Measurements from ENCODE around the gene LRP5. TPM values are rescaled to one million over a fixed set of nuclear protein-coding genes. Genes with fewer than 3 reads are reported as not detected.

Gene LRP5
- polyA plus RNA-seq, 3 donors = 0.23 to 0.29 TPM; not detected in 1

DNA sequence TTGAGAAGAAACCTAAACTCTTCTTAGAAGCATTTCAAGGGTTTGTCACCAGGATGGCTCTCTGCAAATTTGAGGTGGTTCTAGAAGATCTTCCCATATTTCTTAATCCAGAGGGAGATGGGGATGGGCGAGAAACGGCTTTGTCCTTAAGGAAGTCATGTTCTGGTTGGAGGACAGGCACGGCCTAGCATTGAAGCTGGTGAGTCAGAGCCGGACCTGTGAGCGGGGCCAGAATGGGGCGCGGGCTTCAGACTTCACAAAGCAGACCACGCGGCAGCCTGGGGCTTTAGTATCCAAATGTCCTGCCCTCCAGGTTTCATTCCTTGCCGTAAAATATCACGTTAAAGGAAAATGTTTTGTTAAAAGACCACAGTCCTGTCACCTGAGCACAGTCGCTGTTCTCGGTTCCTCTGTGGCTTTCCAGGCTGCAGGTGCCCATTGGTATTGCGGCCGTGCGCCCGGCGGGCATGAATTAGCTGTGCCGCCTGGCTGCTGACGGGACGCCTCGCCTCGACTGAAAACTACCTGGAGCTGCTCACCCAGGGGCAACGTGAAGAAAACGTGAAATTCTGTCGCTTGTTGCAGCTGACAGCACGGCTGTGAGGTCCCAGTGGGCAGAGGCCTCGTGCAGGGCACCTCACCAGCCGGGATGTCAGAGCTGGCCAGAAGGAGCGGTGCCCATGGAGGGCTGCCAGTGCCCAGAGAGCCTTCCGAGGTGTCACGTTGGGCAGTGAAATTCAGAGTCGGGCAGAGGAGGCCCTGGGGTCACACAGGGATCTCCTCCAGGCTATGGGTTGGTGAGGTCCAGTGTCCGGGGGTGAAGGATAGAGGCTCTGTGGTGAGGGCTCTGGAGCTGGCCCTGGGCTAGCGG is 59.0 kb downstream of the LRP5 start:
- 93% methylated on average over 33 of the region's 35 CpGs for WGBS (ENCODE audit: insufficient coverage)
- peaks cover 24 to 37% (median 28%) of the 10 kb centered on the region in 3 donors for H3K27me3 Mint-ChIP-seq (ENCODE audit: low read depth in 3 of 3)
- Histone ChIP-seq H3K27me3 (ENCODE audit: control insufficient read depth in 2 of 2, insufficient read depth in 2 of 2, low read length in 2 of 2) (peaks cover 0 to 20% of the 10 kb centered on the region in 2 donors), H3K4me1 (ENCODE audit: control insufficient read depth in 1 of 2, insufficient read depth in 2 of 2, low read length in 2 of 2) (peaks cover 36 to 40% of the 10 kb centered on the region in 2 donors), H3K9ac (ENCODE audit: insufficient read depth, low read length, poor library complexity, severe bottlenecking) (no peak overlapping the region), H2AFZ (ENCODE audit: insufficient read depth, low read depth, low read length, poor library complexity, severe bottlenecking) (no peak overlapping the region), H3K9me3 (replicated peaks in 1 of 2; ENCODE audit: control insufficient read depth in 1 of 2, insufficient read depth in 1 of 2, low read length in 2 of 2) (no peaks in the 10 kb centered on the region), H3K4me3 (replicated peaks in 1 of 3; ENCODE audit: low read depth in 2 of 3, low read length in 3 of 3) (peak overlapping the region in 1 of 3 experiments; percentile 32), H3K36me3 (replicated peaks in 1 of 2; ENCODE audit: control insufficient read depth in 1 of 2, insufficient read depth in 2 of 2, low read length in 2 of 2) (no peaks in the 10 kb centered on the region), H3K79me2 (ENCODE audit: insufficient read depth, low read length) (no peaks in the 10 kb centered on the region), H3K4me2 (replicated peaks; ENCODE audit: extremely low read depth, low read length, poor library complexity, severe bottlenecking) (no peak overlapping the region), H4K20me1 (ENCODE audit: insufficient read depth, low read length) (no peaks in the 10 kb centered on the region), H3K27ac (ENCODE audit: low read depth in 1 of 2, low read length in 2 of 2) (peak overlapping the region; percentile 4 to 71)
- no peak for DNase-seq
- H3K4me1 Mint-ChIP-seq = peaks cover 40% of the 10 kb centered on the region
- TF ChIP-seq CTCF (IDR thresholded peaks at IDR 0.05) = no peak
- H3K36me3 Mint-ChIP-seq = peaks cover 5 to 7% of the 10 kb centered on the region in 2 donors
- H3K4me3 Mint-ChIP-seq = peak overlapping the region; percentile 17 to 71
- peaks cover 0 to 6% (median 4%) of the 10 kb centered on the region in 7 donors for H3K9me3 Mint-ChIP-seq
- peak overlapping the region in 3 of 7 donors; percentile 37 to 68 (median 56) for H3K27ac Mint-ChIP-seq
- intact Hi-C loops (cut with micrococcal nuclease) = no loop called here

GRCh38 chr11:68372114-68372513 is 59.7 kb downstream of the LRP5 start:
- Histone ChIP-seq H4K20me1 (ENCODE audit: insufficient read depth, low read length) (no peaks in the 10 kb centered on the region), H3K4me3 (replicated peaks in 1 of 3; ENCODE audit: low read depth in 2 of 3, low read length in 3 of 3) (no peak overlapping the region), H3K27me3 (ENCODE audit: control insufficient read depth in 2 of 2, insufficient read depth in 2 of 2, low read length in 2 of 2) (peaks cover 0 to 20% of the 10 kb centered on the region in 2 donors), H3K27ac (ENCODE audit: low read depth in 1 of 2, low read length in 2 of 2) (no peak overlapping the region), H3K9ac (ENCODE audit: insufficient read depth, low read length, poor library complexity, severe bottlenecking) (no peak overlapping the region), H3K4me2 (replicated peaks; ENCODE audit: extremely low read depth, low read length, poor library complexity, severe bottlenecking) (no peak overlapping the region), H3K4me1 (ENCODE audit: control insufficient read depth in 1 of 2, insufficient read depth in 2 of 2, low read length in 2 of 2) (peaks cover 36 to 40% of the 10 kb centered on the region in 2 donors), H3K36me3 (replicated peaks in 1 of 2; ENCODE audit: control insufficient read depth in 1 of 2, insufficient read depth in 2 of 2, low read length in 2 of 2) (no peaks in the 10 kb centered on the region), H2AFZ (ENCODE audit: insufficient read depth, low read depth, low read length, poor library complexity, severe bottlenecking) (no peak overlapping the region), H3K9me3 (replicated peaks in 1 of 2; ENCODE audit: control insufficient read depth in 1 of 2, insufficient read depth in 1 of 2, low read length in 2 of 2) (no peaks in the 10 kb centered on the region), H3K79me2 (ENCODE audit: insufficient read depth, low read length) (no peaks in the 10 kb centered on the region)
- Mint-ChIP-seq H3K36me3 (peaks cover 5 to 7% of the 10 kb centered on the region in 2 donors), H3K9me3 (peaks cover 0 to 6% (median 4%) of the 10 kb centered on the region in 7 donors), H3K27me3 (ENCODE audit: low read depth in 3 of 3) (peaks cover 24 to 37% (median 28%) of the 10 kb centered on the region in 3 donors), H3K4me3 (peak overlapping the region in 1 of 2 donors; percentile 71), H3K27ac (peak overlapping the region in 4 of 7 donors; percentile 26 to 51 (median 38)), H3K4me1 (peaks cover 40% of the 10 kb centered on the region)
- WGBS (ENCODE audit: insufficient coverage) = 63% methylated on average over 20 of the region's 21 CpGs
- intact Hi-C loops (cut with micrococcal nuclease) = no loop called here
- TF ChIP-seq CTCF (IDR thresholded peaks at IDR 0.05) = no peak
- DNase-seq = peak; percentile 5 to 32 (median 15)

All from CD14-positive monocyte (primary cell).